ENCODE data around the gene IGFN1. TPM values are rescaled to one million over a fixed set of nuclear protein-coding genes. Genes with fewer than 3 reads are reported as not detected.

IGFN1 gene
- total and polyA plus RNA-seq, 2 of the 8 experiments (the other 6 are each of a cell fraction or from before 2014, with no cell fraction given), result not detected

GRCh38 chr1:201178718-201179117 lies 11.9 kb upstream of the IGFN1 start (continued):
- no peak for TF ChIP-seq BRCA1 (IDR thresholded peaks at IDR 0.05; ENCODE audit: low read depth, low read length)
- no peak for TF ChIP-seq RAD21 (IDR thresholded peaks at IDR 0.05 in 1 of 2, conservative IDR thresholded peaks at IDR 0.05 in 1 of 2; ENCODE audit: low read depth in 2 of 2, low read length in 2 of 2)

Data from H1 (cell line).